Smooth muscle cell (in vitro differentiated cells): ENCODE measurements around the gene CC2D2A. TPM values are rescaled to one million over a fixed set of nuclear protein-coding genes. Genes with fewer than 3 reads are reported as not detected.

Source experiments
- DNase-seq: peaks from one replicate; lab custom pipeline; 2025; ENCODE audit not compliant: unreplicated experiment; lab: John Stamatoyannopoulos, UW
- H2AFZ ChIP-seq: fragments of 200-600 bp; sonication (generic); 2 replicates; pipeline ENCODE4 v1.6.0; 2016; ENCODE audit warnings: antibody characterized with exemption, low read depth, mild to moderate bottlenecking
- H3F3A ChIP-seq: fragments of 200-600 bp; sonication (generic); 2 replicates; pipeline ENCODE4 v1.6.0; 2017; ENCODE audit warnings: antibody characterized with exemption, low read depth
- H3K27ac ChIP-seq: fragments of 200-600 bp; sonication (generic); 2 replicates; pipeline ENCODE4 v1.5.1; 2016; ENCODE audit warnings: low read depth, mild to moderate bottlenecking
- H3K27me3 ChIP-seq: fragments of 200-600 bp; sonication (generic); 2 replicates; pipeline ENCODE4 v1.6.1; 2016; ENCODE audit warnings: low read depth, mild to moderate bottlenecking
- H3K36me3 ChIP-seq: fragments of 200-600 bp; sonication (generic); 2 replicates; pipeline ENCODE4 v1.5.1; 2016; ENCODE audit warnings: low read depth
- H3K4me1 ChIP-seq: fragments of 200-600 bp; sonication (generic); 2 replicates; pipeline ENCODE4 v1.5.1; 2016; ENCODE audit warnings: low read depth
- H3K4me2 ChIP-seq: fragments of 200-600 bp; sonication (generic); 2 replicates; pipeline ENCODE4 v1.6.0; 2016; ENCODE audit warnings: mild to moderate bottlenecking
- H3K4me3 ChIP-seq: fragments of 200-600 bp; sonication (generic); 2 replicates; pipeline ENCODE4 v1.5.1; 2016; ENCODE audit warnings: mild to moderate bottlenecking
- H3K79me2 ChIP-seq: fragments of 200-600 bp; sonication (generic); 2 replicates; pipeline ENCODE4 v1.6.0; 2016; ENCODE audit warnings: low read depth, mild to moderate bottlenecking
- H3K9ac ChIP-seq: fragments of 200-600 bp; sonication (generic); 2 replicates; pipeline ENCODE4 v1.6.0; 2016; ENCODE audit warnings: low read depth
- H3K9me3 ChIP-seq: fragments of 200-600 bp; sonication (generic); replicated peaks from 2 replicates; pipeline ENCODE4 v1.5.1; 2016; ENCODE audit warnings: low read depth
- H4K20me1 ChIP-seq: fragments of 200-600 bp; sonication (generic); 2 replicates; pipeline ENCODE4 v1.6.0; 2016; ENCODE audit warnings: low read depth
- WGBS: methylation state at CpG from one replicate; pipeline ENCODE4 v1.1.7; 2016; ENCODE audit warnings: low lambda C conversion rate; 5-methylcytosine and 5-hydroxymethylcytosine counted together
- polyA plus RNA-seq: library from polyadenylated mRNA; unstranded; fragments of >200 nt; fragmentation: Nextera tagmentation; extraction: Ambion mirVana; gene quantifications from 2 replicates; pipeline ENCODE4 v1.2.1, GENCODE V29; 2016
- total RNA-seq: library from RNA; depleted of rRNA; stranded (reverse); fragments of >200 nt; gene quantifications from 2 replicates; pipeline ENCODE4 v1.2.3, GENCODE V29; 2014
- TF ChIP-seq, protein P1 (sequence below): fragments of 200-600 bp; sonication (generic); IDR thresholded peaks from 2 replicates; pipeline ENCODE4 v1.5.1; 2017; ENCODE audit warnings: borderline replicate concordance, mild to moderate bottlenecking, antibody characterized with exemption; ENCODE audit not compliant: insufficient read depth, poor library complexity, severe bottlenecking

The CC2D2A gene
- total and polyA plus RNA-seq, 2 experiments from 2014 or later = 12.8 to 15.0 TPM

DNA sequence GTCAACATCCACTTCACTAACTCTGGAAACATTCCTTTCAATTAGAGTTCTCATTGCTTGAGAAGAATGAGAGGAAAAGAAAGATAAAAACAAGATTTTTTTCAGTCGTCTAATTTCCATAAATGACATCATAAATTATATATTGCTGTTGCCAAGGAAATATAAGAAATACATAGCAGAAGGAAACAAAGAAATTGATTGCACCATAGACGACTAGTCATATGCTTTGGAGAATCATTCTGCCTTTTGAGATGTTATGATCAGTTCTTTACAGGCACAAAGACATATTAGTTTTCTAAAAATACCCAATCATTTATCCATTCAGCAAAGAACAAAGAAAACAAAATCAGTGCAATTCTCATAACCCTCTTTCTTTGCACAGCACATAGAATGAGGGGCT is 42.5 kb upstream of the CC2D2A start:
- Histone ChIP-seq H3K4me3 (no peak overlapping the region), H3K27ac (peak overlapping the region; percentile 4), H3K4me2 (no peak overlapping the region), H3K36me3 (no peaks in the 10 kb centered on the region), H3K9ac (no peak overlapping the region), H3K4me1 (no peaks in the 10 kb centered on the region), H3K79me2 (no peaks in the 10 kb centered on the region), H3K27me3 (no peaks in the 10 kb centered on the region), H3F3A (no peaks in the 10 kb centered on the region), H3K9me3 (no peaks in the 10 kb centered on the region), H4K20me1 (no peaks in the 10 kb centered on the region), H2AFZ (no peak overlapping the region)
- TF ChIP-seq, protein P1, sequence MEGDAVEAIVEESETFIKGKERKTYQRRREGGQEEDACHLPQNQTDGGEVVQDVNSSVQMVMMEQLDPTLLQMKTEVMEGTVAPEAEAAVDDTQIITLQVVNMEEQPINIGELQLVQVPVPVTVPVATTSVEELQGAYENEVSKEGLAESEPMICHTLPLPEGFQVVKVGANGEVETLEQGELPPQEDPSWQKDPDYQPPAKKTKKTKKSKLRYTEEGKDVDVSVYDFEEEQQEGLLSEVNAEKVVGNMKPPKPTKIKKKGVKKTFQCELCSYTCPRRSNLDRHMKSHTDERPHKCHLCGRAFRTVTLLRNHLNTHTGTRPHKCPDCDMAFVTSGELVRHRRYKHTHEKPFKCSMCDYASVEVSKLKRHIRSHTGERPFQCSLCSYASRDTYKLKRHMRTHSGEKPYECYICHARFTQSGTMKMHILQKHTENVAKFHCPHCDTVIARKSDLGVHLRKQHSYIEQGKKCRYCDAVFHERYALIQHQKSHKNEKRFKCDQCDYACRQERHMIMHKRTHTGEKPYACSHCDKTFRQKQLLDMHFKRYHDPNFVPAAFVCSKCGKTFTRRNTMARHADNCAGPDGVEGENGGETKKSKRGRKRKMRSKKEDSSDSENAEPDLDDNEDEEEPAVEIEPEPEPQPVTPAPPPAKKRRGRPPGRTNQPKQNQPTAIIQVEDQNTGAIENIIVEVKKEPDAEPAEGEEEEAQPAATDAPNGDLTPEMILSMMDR = no peak
- DNase-seq = no peak
- WGBS = 87% methylated on average over 2 of the region's 2 CpGs

GRCh38 chr4:15427701-15428100 is 42.0 kb upstream of the CC2D2A start, which contains the start of gene C1QTNF7:
Gene C1QTNF7, plus strand, starts transcription at chr4:15428033. Its CDS starts 7,711 bp downstream, at chr4:15435744.
- no peak within 1 kb of the TSS for H3K9ac ChIP-seq
- no peaks in the 10 kb centered on the region for H3K4me1 ChIP-seq
- peak within 1 kb of the TSS; percentile 29 for H3K4me2 ChIP-seq
- no peaks in the 10 kb centered on the region for H3K27me3 ChIP-seq
- peak within 1 kb of the TSS; percentile 4 for H3K27ac ChIP-seq
- H4K20me1 ChIP-seq = no peaks in the 10 kb centered on the region
- H2AFZ ChIP-seq = no peak within 1 kb of the TSS
- H3F3A ChIP-seq = no peaks in the 10 kb centered on the region
- DNase-seq = no peak
- no peaks in the 10 kb centered on the region for H3K36me3 ChIP-seq
- 40% methylated on average over 3 of the region's 3 CpGs for WGBS
- H3K9me3 ChIP-seq = no peaks in the 10 kb centered on the region
- H3K79me2 ChIP-seq = no peaks in the 10 kb centered on the region
- TF ChIP-seq, protein P1 = no peak
- no peak within 1 kb of the TSS for H3K4me3 ChIP-seq

GRCh38 chr4:15428611-15429010 is 41.1 kb upstream of the CC2D2A start:
- Histone ChIP-seq H3K79me2 (no peaks in the 10 kb centered on the region), H3K27ac (no peak overlapping the region), H3K4me1 (no peaks in the 10 kb centered on the region), H3K4me2 (no peak overlapping the region), H3F3A (no peaks in the 10 kb centered on the region), H3K36me3 (no peaks in the 10 kb centered on the region), H3K4me3 (no peak overlapping the region), H3K9ac (no peak overlapping the region), H4K20me1 (no peaks in the 10 kb centered on the region), H2AFZ (no peak overlapping the region), H3K27me3 (no peaks in the 10 kb centered on the region), H3K9me3 (no peaks in the 10 kb centered on the region)
- WGBS = 92% methylated on average over 1 of the region's 1 CpG
- no peak for DNase-seq
- TF ChIP-seq, protein P1 = no peak

- Histone ChIP-seq H3F3A (no peaks in the 10 kb centered on the region), H3K4me2 (no peak overlapping the region), H4K20me1 (no peaks in the 10 kb centered on the region), H3K27ac (no peak overlapping the region), H3K27me3 (no peaks in the 10 kb centered on the region), H3K79me2 (no peaks in the 10 kb centered on the region), H3K4me1 (no peaks in the 10 kb centered on the region), H2AFZ (no peak overlapping the region), H3K36me3 (no peaks in the 10 kb centered on the region), H3K9me3 (no peaks in the 10 kb centered on the region), H3K4me3 (no peak overlapping the region), H3K9ac (no peak overlapping the region)
- 78% methylated on average over 2 of the region's 2 CpGs for WGBS
- no peak for DNase-seq
- TF ChIP-seq, protein P1 = no peak
These were observed 35.6 kb upstream of the CC2D2A start for GRCh38 chr4:15434091-15434490.
